ENCODE measurements around the gene KCNT1. TPM values are rescaled to one million over a fixed set of nuclear protein-coding genes. Genes with fewer than 3 reads are reported as not detected.

The KCNT1 gene
- total RNA-seq, 1 donor from 2014 or later, result not detected

- no peak for DNase-seq (ENCODE audit: low spot score in 2 of 2)
Measured at GRCh38 chr9:135840539-135840938, 138.6 kb downstream of the KCNT1 start.

More at GRCh38 chr9:135840539-135840938, 138.6 kb downstream of the KCNT1 start:
- no peak for TF ChIP-seq CTCF (IDR thresholded peaks at IDR 0.05)
- H3K9me3 ChIP-seq, result peaks cover 0 to 7% of the 10 kb centered on the region in 2 donors
- H3K4me3 ChIP-seq, result no peak overlapping the region
- no peaks in the 10 kb centered on the region for H3K27me3 ChIP-seq
- intact Hi-C loops (cut with DNase I), result no loop called here
- H3K4me1 ChIP-seq, result no peaks in the 10 kb centered on the region
- peaks cover 4 to 12% of the 10 kb centered on the region in 2 donors for H3K36me3 ChIP-seq
- H3K27ac ChIP-seq, result no peak overlapping the region

Other genes starting within 250 kb of the KCNT1 start
- gene PPP1R26, start 222.4 kb upstream of the KCNT1 start, total RNA-seq, result 25.5 TPM
- gene MRPS2, start 201.5 kb upstream of the KCNT1 start, total RNA-seq, result 57.3 TPM
- not detected for gene LCN1, start 180.7 kb upstream of the KCNT1 start, total RNA-seq
- gene OBP2A, start 156.1 kb upstream of the KCNT1 start, total RNA-seq, result not detected
- gene PAEP, start 140.4 kb upstream of the KCNT1 start, total RNA-seq, result not detected
- not detected for gene GLT6D1, start 62.6 kb upstream of the KCNT1 start, total RNA-seq
- not detected for gene LCN9, start 38.9 kb upstream of the KCNT1 start, total RNA-seq
- gene SOHLH1, start 2.7 kb upstream of the KCNT1 start, total RNA-seq, result not detected
- 10.1 TPM for gene CAMSAP1, start 205.4 kb downstream of the KCNT1 start, total RNA-seq

All from ascending aorta (tissue), 2 donors.